ENCODE measurements around the gene GPR35. TPM values are rescaled to one million over a fixed set of nuclear protein-coding genes. Genes with fewer than 3 reads are reported as not detected.

GPR35 gene
- total and polyA plus RNA-seq, 4 donors = 0.30 to 2.4 (median 0.44) TPM

- Histone ChIP-seq H3K4me3 (ENCODE audit: low read depth in 1 of 3, low read length in 3 of 3) (no peak overlapping the region), H3K36me3 (ENCODE audit: control insufficient read depth in 4 of 4, insufficient read depth in 3 of 4, low read depth in 1 of 4, low read length in 3 of 4) (peaks cover 0 to 6% (median 4%) of the 10 kb centered on the region in 4 donors), H3K9ac (ENCODE audit: low read depth in 1 of 2, low read length in 2 of 2) (no peak overlapping the region), H3K9me3 (ENCODE audit: control insufficient read depth in 4 of 4, low read length in 3 of 4) (no peaks in the 10 kb centered on the region), H3K27me3 (ENCODE audit: control insufficient read depth in 4 of 4, insufficient read depth in 4 of 4, low read length in 3 of 4) (no peaks in the 10 kb centered on the region), H3K27ac (ENCODE audit: low read depth in 1 of 2, low read length in 2 of 2) (no peak overlapping the region), H3K4me1 (ENCODE audit: control insufficient read depth in 4 of 4, insufficient read depth in 4 of 4, low read length in 3 of 4) (peaks cover 18 to 52% (median 39%) of the 10 kb centered on the region in 4 donors)
- 85% methylated on average over 14 of the region's 14 CpGs for WGBS
- no peak for DNase-seq (ENCODE audit: low spot score)
- TF ChIP-seq MAX (IDR thresholded peaks at IDR 0.05) (no peak), JUND (IDR thresholded peaks at IDR 0.05) (no peak), RAD21 (IDR thresholded peaks at IDR 0.05) (no peak), ZBTB33 (IDR thresholded peaks at IDR 0.05) (no peak)
Observed at GRCh38 chr2:240589375-240589774, 35.9 kb upstream of the GPR35 start.

- H3K27ac ChIP-seq (ENCODE audit: low read depth in 1 of 2, low read length in 2 of 2) = no peak overlapping the region
Observed at GRCh38 chr2:240589850-240590525, 35.3 kb upstream of the GPR35 start.

GRCh38 chr2:240590681-240591111, 34.6 kb upstream of the GPR35 start:
- 98% methylated on average over 21 of the region's 21 CpGs for WGBS
- Histone ChIP-seq H3K4me3 (ENCODE audit: low read depth in 1 of 3, low read length in 3 of 3) (no peak overlapping the region), H3K27ac (ENCODE audit: low read depth in 1 of 2, low read length in 2 of 2) (no peak overlapping the region), H3K4me1 (ENCODE audit: control insufficient read depth in 4 of 4, insufficient read depth in 4 of 4, low read length in 3 of 4) (peaks cover 15 to 45% (median 32%) of the 10 kb centered on the region in 4 donors), H3K9me3 (ENCODE audit: control insufficient read depth in 4 of 4, low read length in 3 of 4) (no peaks in the 10 kb centered on the region), H3K9ac (ENCODE audit: low read depth in 1 of 2, low read length in 2 of 2) (no peak overlapping the region), H3K27me3 (ENCODE audit: control insufficient read depth in 4 of 4, insufficient read depth in 4 of 4, low read length in 3 of 4) (no peaks in the 10 kb centered on the region), H3K36me3 (ENCODE audit: control insufficient read depth in 4 of 4, insufficient read depth in 3 of 4, low read depth in 1 of 4, low read length in 3 of 4) (peaks cover 0 to 6% (median 4%) of the 10 kb centered on the region in 4 donors)
- no peak for DNase-seq (ENCODE audit: low spot score)
- TF ChIP-seq EGR1 (IDR thresholded peaks at IDR 0.05; ENCODE audit: low read depth in 2 of 2) (no peak), RAD21 (IDR thresholded peaks at IDR 0.05) (no peak), TAF1 (conservative IDR thresholded peaks at IDR 0.05) (no peak), ZBTB33 (IDR thresholded peaks at IDR 0.05) (no peak), MAX (IDR thresholded peaks at IDR 0.05) (no peak), CTCF (IDR thresholded peaks at IDR 0.05; ENCODE audit: low read depth, low read length, missing input control) (no peak), FOXA2 (IDR thresholded peaks at IDR 0.05) (no peak), YY1 (IDR thresholded peaks at IDR 0.05) (no peak), JUND (IDR thresholded peaks at IDR 0.05) (no peak), GABPA (IDR thresholded peaks at IDR 0.05 in 1 of 2, conservative IDR thresholded peaks at IDR 0.05 in 1 of 2) (no peak), RXRA (IDR thresholded peaks at IDR 0.05) (no peak), HNF4G (IDR thresholded peaks at IDR 0.05) (no peak), HNF4A (conservative IDR thresholded peaks at IDR 0.05) (no peak), SP1 (IDR thresholded peaks at IDR 0.05) (no peak)

More at GRCh38 chr2:240589850-240590525, 35.3 kb upstream of the GPR35 start:
- no peak for DNase-seq (ENCODE audit: low spot score)
- Histone ChIP-seq H3K9ac (ENCODE audit: low read depth in 1 of 2, low read length in 2 of 2) (no peak overlapping the region), H3K36me3 (ENCODE audit: control insufficient read depth in 4 of 4, insufficient read depth in 3 of 4, low read depth in 1 of 4, low read length in 3 of 4) (peaks cover 0 to 6% (median 4%) of the 10 kb centered on the region in 4 donors), H3K4me3 (ENCODE audit: low read depth in 1 of 3, low read length in 3 of 3) (no peak overlapping the region), H3K27me3 (ENCODE audit: control insufficient read depth in 4 of 4, insufficient read depth in 4 of 4, low read length in 3 of 4) (no peaks in the 10 kb centered on the region), H3K4me1 (ENCODE audit: control insufficient read depth in 4 of 4, insufficient read depth in 4 of 4, low read length in 3 of 4) (peaks cover 15 to 46% (median 34%) of the 10 kb centered on the region in 4 donors), H3K9me3 (ENCODE audit: control insufficient read depth in 4 of 4, low read length in 3 of 4) (no peaks in the 10 kb centered on the region)
- 69% methylated on average over 16 of the region's 16 CpGs for WGBS
- TF ChIP-seq HNF4A (conservative IDR thresholded peaks at IDR 0.05) (no peak), FOXA1 (IDR thresholded peaks at IDR 0.05) (no peak), CTCF (IDR thresholded peaks at IDR 0.05; ENCODE audit: low read depth, low read length, missing input control) (no peak)
